Measurements from ENCODE around the gene ABR. TPM values are rescaled to one million over a fixed set of nuclear protein-coding genes. Genes with fewer than 3 reads are reported as not detected.

ABR gene
- total and polyA plus RNA-seq, 2 of the 13 experiments (the other 11 are each of a cell fraction or from before 2014, with no cell fraction given) = 12.4 to 40.4 TPM

DNA sequence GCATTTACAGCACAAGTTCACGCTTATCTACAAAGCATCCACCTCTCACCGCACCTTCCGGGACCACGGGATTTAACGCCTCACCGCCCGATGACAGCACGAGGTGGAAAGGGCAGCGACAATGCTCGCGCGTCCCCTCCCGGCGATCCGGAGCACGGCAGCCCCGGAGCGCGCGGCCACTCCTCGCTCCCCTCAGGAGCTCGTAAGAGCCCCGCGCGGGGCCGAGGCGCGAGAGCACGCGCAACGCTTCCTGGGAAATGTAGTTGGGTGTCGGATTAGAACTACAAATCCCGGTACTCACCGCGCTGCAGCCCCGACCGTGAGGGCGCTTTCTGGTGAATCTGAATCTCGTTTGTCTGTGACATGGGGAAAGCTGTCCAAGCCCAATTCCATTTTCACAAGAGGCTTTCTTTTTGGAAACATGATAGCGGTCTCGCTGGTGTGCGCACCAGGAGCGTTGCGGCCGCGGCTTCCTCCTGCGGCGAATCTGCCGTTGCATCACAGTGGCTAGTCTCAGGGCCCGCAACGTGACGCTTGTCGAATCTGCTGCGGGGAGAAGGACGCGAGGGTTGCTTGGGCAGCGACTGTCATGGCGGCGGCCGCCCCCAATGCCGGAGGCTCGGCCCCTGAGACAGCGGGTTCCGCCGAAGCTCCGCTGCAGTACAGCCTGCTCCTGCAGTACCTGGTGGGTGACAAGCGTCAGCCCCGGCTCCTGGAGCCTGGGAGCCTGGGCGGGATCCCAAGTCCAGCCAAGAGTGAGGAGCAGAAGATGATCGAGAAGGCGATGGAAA lies 183.0 kb downstream of the ABR start, which contains the start of gene TIMM22 (continued):
- TF ChIP-seq, protein P1, sequence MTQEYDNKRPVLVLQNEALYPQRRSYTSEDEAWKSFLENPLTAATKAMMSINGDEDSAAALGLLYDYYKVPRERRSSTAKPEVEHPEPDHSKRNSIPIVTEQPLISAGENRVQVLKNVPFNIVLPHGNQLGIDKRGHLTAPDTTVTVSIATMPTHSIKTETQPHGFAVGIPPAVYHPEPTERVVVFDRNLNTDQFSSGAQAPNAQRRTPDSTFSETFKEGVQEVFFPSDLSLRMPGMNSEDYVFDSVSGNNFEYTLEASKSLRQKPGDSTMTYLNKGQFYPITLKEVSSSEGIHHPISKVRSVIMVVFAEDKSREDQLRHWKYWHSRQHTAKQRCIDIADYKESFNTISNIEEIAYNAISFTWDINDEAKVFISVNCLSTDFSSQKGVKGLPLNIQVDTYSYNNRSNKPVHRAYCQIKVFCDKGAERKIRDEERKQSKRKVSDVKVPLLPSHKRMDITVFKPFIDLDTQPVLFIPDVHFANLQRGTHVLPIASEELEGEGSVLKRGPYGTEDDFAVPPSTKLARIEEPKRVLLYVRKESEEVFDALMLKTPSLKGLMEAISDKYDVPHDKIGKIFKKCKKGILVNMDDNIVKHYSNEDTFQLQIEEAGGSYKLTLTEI (CRISPR knock-in tag; conservative IDR thresholded peaks at IDR 0.05) = no peak
- TF ChIP-seq ZNF7 (CRISPR knock-in tag; IDR thresholded peaks at IDR 0.05) = no peak
- no peak for TF ChIP-seq MED13 (CRISPR knock-in tag; IDR thresholded peaks at IDR 0.05)
- peak; percentile 35 for TF ChIP-seq SKI (IDR thresholded peaks at IDR 0.05; ENCODE audit: partially characterized antibody)
- TF ChIP-seq, protein P2, sequence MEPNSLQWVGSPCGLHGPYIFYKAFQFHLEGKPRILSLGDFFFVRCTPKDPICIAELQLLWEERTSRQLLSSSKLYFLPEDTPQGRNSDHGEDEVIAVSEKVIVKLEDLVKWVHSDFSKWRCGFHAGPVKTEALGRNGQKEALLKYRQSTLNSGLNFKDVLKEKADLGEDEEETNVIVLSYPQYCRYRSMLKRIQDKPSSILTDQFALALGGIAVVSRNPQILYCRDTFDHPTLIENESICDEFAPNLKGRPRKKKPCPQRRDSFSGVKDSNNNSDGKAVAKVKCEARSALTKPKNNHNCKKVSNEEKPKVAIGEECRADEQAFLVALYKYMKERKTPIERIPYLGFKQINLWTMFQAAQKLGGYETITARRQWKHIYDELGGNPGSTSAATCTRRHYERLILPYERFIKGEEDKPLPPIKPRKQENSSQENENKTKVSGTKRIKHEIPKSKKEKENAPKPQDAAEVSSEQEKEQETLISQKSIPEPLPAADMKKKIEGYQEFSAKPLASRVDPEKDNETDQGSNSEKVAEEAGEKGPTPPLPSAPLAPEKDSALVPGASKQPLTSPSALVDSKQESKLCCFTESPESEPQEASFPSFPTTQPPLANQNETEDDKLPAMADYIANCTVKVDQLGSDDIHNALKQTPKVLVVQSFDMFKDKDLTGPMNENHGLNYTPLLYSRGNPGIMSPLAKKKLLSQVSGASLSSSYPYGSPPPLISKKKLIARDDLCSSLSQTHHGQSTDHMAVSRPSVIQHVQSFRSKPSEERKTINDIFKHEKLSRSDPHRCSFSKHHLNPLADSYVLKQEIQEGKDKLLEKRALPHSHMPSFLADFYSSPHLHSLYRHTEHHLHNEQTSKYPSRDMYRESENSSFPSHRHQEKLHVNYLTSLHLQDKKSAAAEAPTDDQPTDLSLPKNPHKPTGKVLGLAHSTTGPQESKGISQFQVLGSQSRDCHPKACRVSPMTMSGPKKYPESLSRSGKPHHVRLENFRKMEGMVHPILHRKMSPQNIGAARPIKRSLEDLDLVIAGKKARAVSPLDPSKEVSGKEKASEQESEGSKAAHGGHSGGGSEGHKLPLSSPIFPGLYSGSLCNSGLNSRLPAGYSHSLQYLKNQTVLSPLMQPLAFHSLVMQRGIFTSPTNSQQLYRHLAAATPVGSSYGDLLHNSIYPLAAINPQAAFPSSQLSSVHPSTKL (CRISPR knock-in tag; IDR thresholded peaks at IDR 0.05) = peak; percentile 69
- TF ChIP-seq KDM1A (CRISPR knock-in tag; IDR thresholded peaks at IDR 0.05) = no peak
- TF ChIP-seq FOXA1 (IDR thresholded peaks at IDR 0.05) = no peak
- TF ChIP-seq FOXA1 (CRISPR knock-in tag; IDR thresholded peaks at IDR 0.05) = peak; percentile 68
- no peak for TF ChIP-seq ZBTB3 (CRISPR knock-in tag; IDR thresholded peaks at IDR 0.05; ENCODE audit: borderline replicate concordance, low read depth)
- TF ChIP-seq SMYD3 (CRISPR knock-in tag; IDR thresholded peaks at IDR 0.05) = peak; percentile 22; the same call in 1 of the 2 replicates
- TF ChIP-seq ZNF496 (CRISPR knock-in tag; IDR thresholded peaks at IDR 0.05; ENCODE audit: insufficient replicate concordance) = no peak
- TF ChIP-seq TRIM22 (IDR thresholded peaks at IDR 0.05) = no peak
- peak; percentile 94; the same call in 1 of the 2 replicates for TF ChIP-seq ZNF788 (CRISPR knock-in tag; IDR thresholded peaks at IDR 0.05; ENCODE audit: borderline replicate concordance)
- TF ChIP-seq ZNF615 (CRISPR knock-in tag; IDR thresholded peaks at IDR 0.05; ENCODE audit: borderline replicate concordance) = no peak; the same call in 1 of the 2 replicates
- TF ChIP-seq PBX2 (CRISPR knock-in tag; IDR thresholded peaks at IDR 0.05) = no peak
- TF ChIP-seq, protein P3, sequence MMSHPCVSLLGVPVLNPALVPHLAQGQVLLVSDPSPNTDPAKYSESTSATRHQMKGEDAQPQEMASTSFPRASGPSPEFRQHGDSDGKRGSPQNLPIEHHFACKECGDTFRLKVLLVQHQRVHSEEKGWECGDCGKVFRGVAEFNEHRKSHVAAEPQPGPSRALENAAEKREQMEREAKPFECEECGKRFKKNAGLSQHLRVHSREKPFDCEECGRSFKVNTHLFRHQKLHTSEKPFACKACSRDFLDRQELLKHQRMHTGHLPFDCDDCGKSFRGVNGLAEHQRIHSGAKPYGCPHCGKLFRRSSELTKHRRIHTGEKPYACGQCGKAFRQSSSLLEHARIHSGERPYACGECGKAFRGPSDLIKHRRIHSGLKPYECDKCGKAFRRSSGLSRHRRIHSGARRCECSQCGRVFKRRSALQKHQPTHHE (CRISPR knock-in tag; IDR thresholded peaks at IDR 0.05; ENCODE audit: borderline replicate concordance) = peak; percentile 98
- TF ChIP-seq PCBP1 (IDR thresholded peaks at IDR 0.05; ENCODE audit: borderline replicate concordance, low read depth, low read length) = peak; percentile 87; the same call in 1 of the 2 replicates
- TF ChIP-seq CCAR2 (optimal IDR thresholded peaks at IDR 0.05; ENCODE audit: low read depth, low read length) = no peak
- peak; percentile 86 for TF ChIP-seq POGZ (CRISPR knock-in tag; IDR thresholded peaks at IDR 0.05)
- TF ChIP-seq TP53 (CRISPR knock-in tag; conservative IDR thresholded peaks at IDR 0.05) = no peak; the same call in 1 of the 2 replicates
- peak; percentile 90 for TF ChIP-seq ZNF766 (CRISPR knock-in tag; IDR thresholded peaks at IDR 0.05; ENCODE audit: borderline replicate concordance)
